Stomach smooth muscle (tissue), 2 donors: Measurements from ENCODE around the gene METTL23.

Experiments used
- H3K27ac ChIP-seq: one replicate; pipeline ENCODE4 v1.7.0; 2013; ENCODE audit warnings: mild to moderate bottlenecking, low read length, inconsistent platforms
- H3K27me3 ChIP-seq, 2 donors: one replicate each; pipeline ENCODE4 v1.7.0; 2013; ENCODE audit warnings: low read length in 2 of 2; ENCODE audit not compliant: insufficient read depth in 2 of 2, control insufficient read depth in 1 of 2
- H3K36me3 ChIP-seq, 2 donors: one replicate each; pipeline ENCODE4 v1.7.0; 2013; ENCODE audit warnings: low read length in 2 of 2; ENCODE audit not compliant: control insufficient read depth in 2 of 2, insufficient read depth in 2 of 2
- H3K4me1 ChIP-seq: one replicate; pipeline ENCODE4 v1.7.0; 2013; ENCODE audit warnings: low read length; ENCODE audit not compliant: control insufficient read depth, insufficient read depth
- H3K4me3 ChIP-seq, 2 donors: one replicate each; pipeline ENCODE4 v1.7.0; 2013; ENCODE audit warnings: low read length in 2 of 2
- H3K9ac ChIP-seq, 2 donors: one replicate each; pipeline ENCODE4 v1.7.0; 2013; ENCODE audit warnings: low read length in 2 of 2, mild to moderate bottlenecking in 1 of 2
- H3K9me3 ChIP-seq, 2 donors: one replicate each; pipeline ENCODE4 v1.7.0; 2013; ENCODE audit warnings: low read length in 2 of 2; ENCODE audit not compliant: control insufficient read depth in 2 of 2
- donor health status: healthy.
- donor health status: Pancreatic carcinoma.

The METTL23 gene

GRCh38 chr17:76685366-76685765 is 41.3 kb upstream of the METTL23 start:
- Histone ChIP-seq H3K4me1 (peaks cover 90% of the 10 kb centered on the region), H3K27me3 (no peaks in the 10 kb centered on the region), H3K36me3 (peaks cover 0 to 9% of the 10 kb centered on the region in 2 donors), H3K9ac (peak overlapping the region in 1 of 2 donors; percentile 21), H3K9me3 (no peaks in the 10 kb centered on the region), H3K27ac (peak overlapping the region; percentile 95), H3K4me3 (no peak overlapping the region)

- H3K4me1 ChIP-seq = peaks cover 93% of the 10 kb centered on the region
- H3K27ac ChIP-seq = peak overlapping the region; percentile 95
Measured at GRCh38 chr17:76685846-76686245, 40.8 kb upstream of the METTL23 start.

GRCh38 chr17:76686538-76687297 is 39.9 kb upstream of the METTL23 start:
- peaks cover 0 to 7% of the 10 kb centered on the region in 2 donors for H3K36me3 ChIP-seq

More at GRCh38 chr17:76685846-76686245, 40.8 kb upstream of the METTL23 start:
- Histone ChIP-seq H3K27me3 (no peaks in the 10 kb centered on the region), H3K36me3 (peaks cover 0 to 7% of the 10 kb centered on the region in 2 donors), H3K4me3 (no peak overlapping the region), H3K9me3 (no peaks in the 10 kb centered on the region), H3K9ac (no peak overlapping the region)

GRCh38 chr17:76687298-76688164 is 39.1 kb upstream of the METTL23 start:
- Histone ChIP-seq H3K27me3 (no peaks in the 10 kb centered on the region), H3K9ac (peak overlapping the region; percentile 46 to 66), H3K27ac (peak overlapping the region; percentile 95), H3K4me1 (peaks cover 87% of the 10 kb centered on the region), H3K9me3 (no peaks in the 10 kb centered on the region), H3K4me3 (peak overlapping the region; percentile 40 to 60), H3K36me3 (peaks cover 0 to 7% of the 10 kb centered on the region in 2 donors)

More at GRCh38 chr17:76686538-76687297, 39.9 kb upstream of the METTL23 start:
- peak overlapping the region in 1 of 2 donors; percentile 60 for H3K4me3 ChIP-seq
- H3K4me1 ChIP-seq = peaks cover 93% of the 10 kb centered on the region
- peak overlapping the region in 1 of 2 donors; percentile 5 for H3K9ac ChIP-seq
- H3K9me3 ChIP-seq = no peaks in the 10 kb centered on the region
- no peaks in the 10 kb centered on the region for H3K27me3 ChIP-seq
- H3K27ac ChIP-seq = peak overlapping the region; percentile 95

- H3K9ac ChIP-seq = peak overlapping the region; percentile 46 to 66
- peak overlapping the region; percentile 95 for H3K27ac ChIP-seq
- H3K4me3 ChIP-seq = peak overlapping the region; percentile 40 to 60
Measured at GRCh38 chr17:76688165-76688622, 38.4 kb upstream of the METTL23 start.

GRCh38 chr17:76689859-76690258 is 36.8 kb upstream of the METTL23 start:
- H3K9ac ChIP-seq = no peak overlapping the region
- peaks cover 77% of the 10 kb centered on the region for H3K4me1 ChIP-seq
- no peaks in the 10 kb centered on the region for H3K9me3 ChIP-seq
- no peak overlapping the region for H3K4me3 ChIP-seq
- peak overlapping the region; percentile 95 for H3K27ac ChIP-seq
- no peaks in the 10 kb centered on the region for H3K27me3 ChIP-seq
- H3K36me3 ChIP-seq = no peaks in the 10 kb centered on the region

More at GRCh38 chr17:76688165-76688622, 38.4 kb upstream of the METTL23 start:
- Histone ChIP-seq H3K36me3 (peaks cover 0 to 5% of the 10 kb centered on the region in 2 donors), H3K4me1 (peaks cover 84% of the 10 kb centered on the region), H3K27me3 (no peaks in the 10 kb centered on the region), H3K9me3 (no peaks in the 10 kb centered on the region)

- Histone ChIP-seq H3K27me3 (no peaks in the 10 kb centered on the region), H3K27ac (peak overlapping the region; percentile 64), H3K4me1 (peaks cover 77% of the 10 kb centered on the region), H3K36me3 (no peaks in the 10 kb centered on the region), H3K9ac (no peak overlapping the region), H3K9me3 (no peaks in the 10 kb centered on the region), H3K4me3 (no peak overlapping the region)
Measured at GRCh38 chr17:76690596-76691280, 35.9 kb upstream of the METTL23 start.

GRCh38 chr17:76691379-76692191 is 35.1 kb upstream of the METTL23 start:
- H3K27me3 ChIP-seq = no peaks in the 10 kb centered on the region
- H3K4me3 ChIP-seq = peak overlapping the region in 1 of 2 donors; percentile 35
- no peaks in the 10 kb centered on the region for H3K36me3 ChIP-seq
- H3K9me3 ChIP-seq = no peaks in the 10 kb centered on the region
- H3K27ac ChIP-seq = peak overlapping the region; percentile 64
- H3K9ac ChIP-seq = peak overlapping the region in 1 of 2 donors; percentile 13
- H3K4me1 ChIP-seq = peaks cover 76% of the 10 kb centered on the region

GRCh38 chr17:76695059-76695831 is 31.4 kb upstream of the METTL23 start:
- H3K4me3 ChIP-seq = peak overlapping the region; percentile 40 to 44
- H3K9me3 ChIP-seq = no peaks in the 10 kb centered on the region
- H3K27me3 ChIP-seq = no peaks in the 10 kb centered on the region
- peak overlapping the region; percentile 97 for H3K27ac ChIP-seq
- no peaks in the 10 kb centered on the region for H3K36me3 ChIP-seq
- peaks cover 80% of the 10 kb centered on the region for H3K4me1 ChIP-seq
- peak overlapping the region in 1 of 2 donors; percentile 13 for H3K9ac ChIP-seq
